NT2/D1 (cell line): ENCODE results near the gene QSOX2.

ENCODE experiments used
- YY1 ChIP-seq: IDR thresholded peaks from 2 replicates; pipeline ENCODE4 v1.6.1; 2011; ENCODE audit not compliant: insufficient read length, insufficient read depth
- ZNF274 ChIP-seq: IDR thresholded peaks from 2 replicates; pipeline ENCODE4 v1.6.1; 2011; ENCODE audit warnings: mild to moderate bottlenecking, low read depth, low read length

DNA sequence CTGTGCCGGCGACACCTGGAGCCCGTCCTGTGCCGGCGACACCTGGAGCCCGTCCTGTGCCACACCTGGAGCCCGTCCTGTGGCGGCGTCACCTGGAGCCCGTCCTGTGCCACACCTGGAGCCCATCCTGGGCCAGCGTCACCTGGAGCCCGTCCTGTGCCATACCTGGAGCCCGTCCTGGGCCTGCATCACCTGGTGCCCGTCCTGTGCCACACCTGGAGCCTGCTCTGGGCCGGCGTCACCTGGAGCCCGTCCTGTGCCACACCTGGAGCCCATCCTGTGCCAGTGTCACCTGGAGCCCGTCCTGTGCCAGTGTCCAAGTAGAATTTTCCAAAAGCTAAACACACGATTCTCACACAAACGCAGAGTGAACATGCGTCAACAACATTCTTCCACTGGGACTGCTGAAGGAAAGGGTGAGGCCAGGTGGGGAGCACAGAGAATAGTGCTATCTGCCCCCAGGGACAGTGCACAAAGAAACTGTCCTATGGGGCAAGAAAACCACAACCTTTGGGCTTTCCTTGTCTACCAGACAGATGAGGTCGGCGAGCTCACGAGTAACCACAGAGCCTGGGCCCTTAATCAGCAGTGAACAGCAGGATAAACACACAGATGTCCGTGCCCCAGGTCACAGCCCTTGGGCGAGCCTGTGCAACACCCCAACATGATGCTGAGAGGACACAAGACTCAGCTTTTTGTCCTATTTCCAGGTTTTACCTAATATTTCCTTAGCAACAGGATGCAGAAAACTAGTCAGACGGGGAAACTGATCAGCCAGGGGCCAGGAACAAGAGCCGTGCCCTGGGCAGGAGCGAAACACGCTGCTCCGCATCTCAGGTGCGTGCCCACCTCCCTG, 7.9 kb downstream of the QSOX2 start:
- no peak for TF ChIP-seq ZNF274
- no peak for TF ChIP-seq YY1
